H1 (cell line): ENCODE results near the gene BARX2.

Experiments used
- BACH1 ChIP-seq: IDR thresholded peaks from 2 replicates; pipeline ENCODE4 v1.6.1; 2012; ENCODE audit warnings: low read length, improper control_type of control experiment
- EZH2 ChIP-seq: fragments of 200-600 bp; sonication (generic); IDR thresholded peaks from 2 replicates; pipeline ENCODE4 v1.7.1; 2012; ENCODE audit warnings: low read depth, mild to moderate bottlenecking, moderate library complexity, low read length, inconsistent platforms; ENCODE audit not compliant: severe bottlenecking
- POLR2A ChIP-seq, 2 experiments: IDR thresholded peaks; 1 replicate in 1 of 2; 2 replicates in 1 of 2; pipeline ENCODE4 v1.6.1; 2011; ENCODE audit warnings: low read depth in 2 of 2, low read length in 2 of 2, mild to moderate bottlenecking in 2 of 2; ENCODE audit errors: control extremely low read depth in 1 of 2
- RAD21 ChIP-seq, 2 experiments: IDR thresholded peaks in 1 of 2; conservative IDR thresholded peaks in 1 of 2; 2 replicates each; pipeline ENCODE4 v1.6.1; 2011; ENCODE audit warnings: low read depth in 2 of 2, low read length in 2 of 2, improper control_type of control experiment in 1 of 2, inconsistent platforms in 1 of 2, mild to moderate bottlenecking in 1 of 2, moderate library complexity in 1 of 2
- RNF2 ChIP-seq: fragments of 200-900, 300-1000 bp; sonication (generic); IDR thresholded peaks from 2 replicates; pipeline ENCODE4 v1.7.1; 2016; ENCODE audit warnings: borderline replicate concordance, low read depth, mild to moderate bottlenecking, antibody characterized with exemption, low read length; ENCODE audit not compliant: poor library complexity, severe bottlenecking; ENCODE audit errors: missing control alignments
- TCF12 ChIP-seq: IDR thresholded peaks from 2 replicates; pipeline ENCODE4 v1.6.1; 2011; ENCODE audit warnings: low read depth, mild to moderate bottlenecking, low read length
- TEAD4 ChIP-seq: IDR thresholded peaks from 2 replicates; pipeline ENCODE4 v1.6.1; 2012; ENCODE audit warnings: low read depth, low read length, inconsistent platforms, mixed read lengths
- YY1 ChIP-seq: IDR thresholded peaks from 2 replicates; pipeline ENCODE4 v1.6.1; 2011; ENCODE audit warnings: low read depth, mild to moderate bottlenecking, low read length
- TF ChIP-seq, protein P1 (sequence below), 3 experiments: IDR thresholded peaks; 1 replicate in 2 of 3; 2 replicates in 1 of 3; pipeline versions ENCODE4 v1.5.1 to v1.6.1; 2011; ENCODE audit warnings: low read length in 3 of 3, mild to moderate bottlenecking in 3 of 3, inconsistent platforms in 2 of 3, low read depth in 1 of 3, moderate library complexity in 1 of 3; ENCODE audit not compliant: insufficient read depth in 1 of 3; ENCODE audit errors: control extremely low read depth in 1 of 3

DNA sequence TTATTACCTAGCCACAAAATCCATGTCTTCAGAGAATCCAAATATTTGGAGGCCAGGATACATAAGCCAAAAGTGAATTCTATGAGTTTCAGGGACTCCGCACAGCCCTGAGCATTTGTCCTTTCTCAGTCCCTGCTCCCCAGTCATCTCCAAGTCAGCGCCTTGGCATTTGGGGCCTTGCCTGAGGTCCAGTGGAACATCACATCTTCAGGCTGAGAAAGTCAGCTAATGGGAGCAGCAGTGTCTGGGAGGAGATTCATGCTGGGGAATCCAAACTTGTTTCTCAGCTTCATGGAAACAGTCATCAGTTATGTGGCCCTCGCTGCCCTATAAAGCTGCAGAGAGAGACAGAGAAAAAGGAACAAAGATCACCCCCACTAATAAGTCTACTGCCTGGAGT is 70.9 kb downstream of the BARX2 start:
- no peak for TF ChIP-seq POLR2A (IDR thresholded peaks at IDR 0.05; ENCODE audit: control extremely low read depth in 1 of 2, low read depth in 2 of 2, low read length in 2 of 2)
- no peak for TF ChIP-seq TCF12
- TF ChIP-seq, protein P1, sequence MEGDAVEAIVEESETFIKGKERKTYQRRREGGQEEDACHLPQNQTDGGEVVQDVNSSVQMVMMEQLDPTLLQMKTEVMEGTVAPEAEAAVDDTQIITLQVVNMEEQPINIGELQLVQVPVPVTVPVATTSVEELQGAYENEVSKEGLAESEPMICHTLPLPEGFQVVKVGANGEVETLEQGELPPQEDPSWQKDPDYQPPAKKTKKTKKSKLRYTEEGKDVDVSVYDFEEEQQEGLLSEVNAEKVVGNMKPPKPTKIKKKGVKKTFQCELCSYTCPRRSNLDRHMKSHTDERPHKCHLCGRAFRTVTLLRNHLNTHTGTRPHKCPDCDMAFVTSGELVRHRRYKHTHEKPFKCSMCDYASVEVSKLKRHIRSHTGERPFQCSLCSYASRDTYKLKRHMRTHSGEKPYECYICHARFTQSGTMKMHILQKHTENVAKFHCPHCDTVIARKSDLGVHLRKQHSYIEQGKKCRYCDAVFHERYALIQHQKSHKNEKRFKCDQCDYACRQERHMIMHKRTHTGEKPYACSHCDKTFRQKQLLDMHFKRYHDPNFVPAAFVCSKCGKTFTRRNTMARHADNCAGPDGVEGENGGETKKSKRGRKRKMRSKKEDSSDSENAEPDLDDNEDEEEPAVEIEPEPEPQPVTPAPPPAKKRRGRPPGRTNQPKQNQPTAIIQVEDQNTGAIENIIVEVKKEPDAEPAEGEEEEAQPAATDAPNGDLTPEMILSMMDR (IDR thresholded peaks at IDR 0.05; ENCODE audit: control extremely low read depth in 1 of 3, insufficient read depth in 1 of 3, low read depth in 1 of 3, low read length in 3 of 3), result no peak
- no peak for TF ChIP-seq YY1
- TF ChIP-seq TEAD4, result no peak
- TF ChIP-seq RAD21 (IDR thresholded peaks at IDR 0.05 in 1 of 2, conservative IDR thresholded peaks at IDR 0.05 in 1 of 2; ENCODE audit: low read depth in 2 of 2, low read length in 2 of 2), result no peak
- no peak for TF ChIP-seq BACH1
- no peak for TF ChIP-seq EZH2
- TF ChIP-seq RNF2, result no peak
